Epithelial cell of proximal tubule (primary cell): ENCODE results near the gene CCDC136. TPM values are rescaled to one million over a fixed set of nuclear protein-coding genes. Genes with fewer than 3 reads are reported as not detected.

Experiments
- DNase-seq: peaks from one replicate; pipeline ENCODE4 v3.0.0-alpha.2; 2011; ENCODE audit warnings: low read depth
- H3K4me3 ChIP-seq: 2 replicates; pipeline ENCODE4 v1.5.1; 2011; ENCODE audit warnings: low read depth, mild to moderate bottlenecking, low read length
- total RNA-seq: library from RNA; depleted of rRNA; stranded (reverse); fragments of >200 nt; gene quantifications from 2 replicates; pipeline ENCODE4 v1.2.3, GENCODE V29; 2015
- TF ChIP-seq, protein P1 (sequence below): conservative IDR thresholded peaks from 2 replicates; pipeline ENCODE4 v1.5.1; 2012; ENCODE audit warnings: low read depth, mild to moderate bottlenecking, low read length

CCDC136 gene
- total RNA-seq, 1 donor from 2014 or later = 2.0 TPM

DNA sequence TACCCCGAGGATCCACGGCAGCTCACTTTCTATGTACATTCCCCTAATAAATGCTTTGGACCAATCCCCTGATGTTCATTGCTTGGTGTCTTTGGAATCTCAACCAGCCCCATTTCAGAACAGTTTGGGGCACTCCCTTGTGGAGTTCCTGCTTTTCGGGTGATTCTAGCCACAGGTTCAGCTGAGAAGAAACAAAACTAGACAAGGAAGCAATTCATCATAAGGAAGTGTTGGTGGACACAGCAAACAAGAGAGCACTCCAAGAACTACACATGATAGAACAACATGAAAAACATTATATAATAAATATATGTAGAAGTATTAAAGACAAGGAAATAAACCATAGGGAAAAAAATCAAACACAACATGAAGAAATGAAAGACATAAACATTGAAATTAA lies 6.0 kb upstream of the CCDC136 start:
- no peak for DNase-seq
- no peak overlapping the region for H3K4me3 ChIP-seq
- TF ChIP-seq, protein P1, sequence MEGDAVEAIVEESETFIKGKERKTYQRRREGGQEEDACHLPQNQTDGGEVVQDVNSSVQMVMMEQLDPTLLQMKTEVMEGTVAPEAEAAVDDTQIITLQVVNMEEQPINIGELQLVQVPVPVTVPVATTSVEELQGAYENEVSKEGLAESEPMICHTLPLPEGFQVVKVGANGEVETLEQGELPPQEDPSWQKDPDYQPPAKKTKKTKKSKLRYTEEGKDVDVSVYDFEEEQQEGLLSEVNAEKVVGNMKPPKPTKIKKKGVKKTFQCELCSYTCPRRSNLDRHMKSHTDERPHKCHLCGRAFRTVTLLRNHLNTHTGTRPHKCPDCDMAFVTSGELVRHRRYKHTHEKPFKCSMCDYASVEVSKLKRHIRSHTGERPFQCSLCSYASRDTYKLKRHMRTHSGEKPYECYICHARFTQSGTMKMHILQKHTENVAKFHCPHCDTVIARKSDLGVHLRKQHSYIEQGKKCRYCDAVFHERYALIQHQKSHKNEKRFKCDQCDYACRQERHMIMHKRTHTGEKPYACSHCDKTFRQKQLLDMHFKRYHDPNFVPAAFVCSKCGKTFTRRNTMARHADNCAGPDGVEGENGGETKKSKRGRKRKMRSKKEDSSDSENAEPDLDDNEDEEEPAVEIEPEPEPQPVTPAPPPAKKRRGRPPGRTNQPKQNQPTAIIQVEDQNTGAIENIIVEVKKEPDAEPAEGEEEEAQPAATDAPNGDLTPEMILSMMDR = no peak

DNA sequence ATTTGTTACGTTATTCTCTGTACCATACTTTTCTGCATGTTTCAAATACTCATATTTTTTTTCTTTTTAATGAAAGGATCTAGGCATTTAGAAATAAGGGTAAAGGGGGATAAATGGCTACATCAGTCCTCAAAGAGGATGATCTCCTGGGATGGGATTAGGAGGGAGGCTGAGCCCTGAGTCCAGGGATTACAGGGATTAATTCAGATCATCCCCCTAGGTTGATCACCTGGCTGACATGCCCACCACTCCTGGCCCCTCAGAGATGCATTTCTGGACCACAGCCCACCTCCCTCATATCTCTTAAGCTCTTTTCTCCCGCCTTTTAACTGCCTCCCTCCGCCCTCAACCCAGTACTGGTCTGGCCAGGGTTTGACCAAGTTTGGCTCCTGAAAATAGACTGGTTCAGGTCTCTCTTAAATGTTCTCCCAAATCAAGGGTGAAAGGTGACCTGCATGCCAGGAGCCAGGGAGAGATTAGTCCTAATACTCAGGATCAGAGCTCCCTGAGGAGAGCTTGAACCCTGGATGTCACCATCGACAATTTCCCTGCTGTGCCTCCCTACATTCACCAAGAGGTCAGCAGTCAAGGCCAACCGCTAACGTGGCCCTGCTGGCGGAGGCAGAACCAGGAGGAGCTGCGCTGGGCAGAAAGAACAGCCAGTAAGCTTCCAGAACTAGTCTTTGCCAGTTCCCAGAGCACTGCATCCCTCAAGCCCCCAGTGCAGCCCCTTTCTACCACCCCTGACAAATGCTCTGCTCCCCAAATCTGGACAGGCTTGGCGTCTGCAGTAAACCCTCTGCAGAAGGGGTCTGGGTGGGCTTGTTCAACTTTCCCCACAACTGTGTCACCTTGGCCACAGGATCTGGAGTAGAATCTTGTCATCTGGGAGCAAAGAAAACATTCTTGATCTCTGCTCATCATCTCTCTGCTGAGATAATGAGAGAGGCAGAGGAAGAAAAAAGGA lies 3.0 kb upstream of the CCDC136 start:
- no peak overlapping the region for H3K4me3 ChIP-seq
- no peak for DNase-seq
- TF ChIP-seq, protein P1 = no peak

DNA sequence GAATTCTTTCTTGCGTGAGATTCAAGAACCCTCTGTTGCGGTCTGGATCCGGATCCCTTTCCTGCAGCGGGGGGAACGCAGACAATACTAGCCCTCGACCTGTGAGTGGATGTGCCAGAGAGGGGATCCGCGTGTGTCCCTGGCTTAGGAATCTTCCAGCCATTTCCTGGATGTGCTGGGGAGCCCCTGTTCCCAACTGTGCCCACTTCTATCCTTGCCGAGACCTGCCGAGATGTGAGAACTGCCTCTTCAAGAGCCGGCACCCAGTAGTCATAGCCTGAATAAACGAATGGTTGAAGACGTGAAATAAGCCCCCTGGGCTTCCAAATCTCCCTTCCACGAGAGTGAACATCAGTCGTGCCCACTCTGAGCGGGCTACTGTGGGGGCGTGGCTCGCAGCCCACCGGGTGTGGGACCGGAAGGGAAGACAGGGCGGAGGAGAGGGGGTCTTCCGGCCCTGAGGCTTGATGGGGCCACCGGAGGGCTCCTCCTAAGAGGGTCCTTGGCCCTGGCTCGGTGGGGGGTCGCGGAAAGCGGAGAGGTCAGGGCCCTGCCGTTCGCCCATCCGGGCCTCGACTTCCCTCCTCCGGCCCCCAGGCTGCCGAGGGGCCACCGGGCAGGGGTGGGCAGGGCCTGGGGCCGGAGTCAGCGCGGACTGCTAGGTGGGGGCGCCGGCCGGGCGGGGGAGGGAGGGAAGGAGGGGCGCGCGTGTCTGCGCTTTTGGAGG lies 1.3 kb upstream of the CCDC136 start:
- no peak for DNase-seq

DNA sequence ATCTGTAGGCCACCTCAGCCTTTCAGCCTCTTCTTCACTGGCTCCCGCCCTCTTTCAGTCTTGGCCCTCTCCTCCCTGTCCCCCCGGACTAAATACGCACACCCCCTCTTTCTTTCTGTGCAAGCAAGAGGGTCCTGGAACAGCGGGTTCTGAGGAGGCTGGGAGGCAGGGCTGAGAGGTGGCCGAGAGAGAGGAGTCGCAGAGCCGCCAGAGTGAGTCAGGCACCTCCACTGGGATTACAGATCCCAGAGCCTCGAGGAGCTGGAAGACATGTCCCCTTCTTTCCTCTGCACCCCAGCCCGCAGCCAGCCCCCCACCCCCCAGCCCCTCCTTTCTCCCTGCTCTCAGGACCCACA lies 182 bp downstream of the CCDC136 start:
- TF ChIP-seq, protein P1 = no peak
- peak overlapping the region; percentile 68 for H3K4me3 ChIP-seq
- DNase-seq = no peak

More for the DNA sequence above, 1.3 kb upstream of the CCDC136 start:
- peak overlapping the region; percentile 68 for H3K4me3 ChIP-seq
- TF ChIP-seq, protein P1 = no peak

DNA sequence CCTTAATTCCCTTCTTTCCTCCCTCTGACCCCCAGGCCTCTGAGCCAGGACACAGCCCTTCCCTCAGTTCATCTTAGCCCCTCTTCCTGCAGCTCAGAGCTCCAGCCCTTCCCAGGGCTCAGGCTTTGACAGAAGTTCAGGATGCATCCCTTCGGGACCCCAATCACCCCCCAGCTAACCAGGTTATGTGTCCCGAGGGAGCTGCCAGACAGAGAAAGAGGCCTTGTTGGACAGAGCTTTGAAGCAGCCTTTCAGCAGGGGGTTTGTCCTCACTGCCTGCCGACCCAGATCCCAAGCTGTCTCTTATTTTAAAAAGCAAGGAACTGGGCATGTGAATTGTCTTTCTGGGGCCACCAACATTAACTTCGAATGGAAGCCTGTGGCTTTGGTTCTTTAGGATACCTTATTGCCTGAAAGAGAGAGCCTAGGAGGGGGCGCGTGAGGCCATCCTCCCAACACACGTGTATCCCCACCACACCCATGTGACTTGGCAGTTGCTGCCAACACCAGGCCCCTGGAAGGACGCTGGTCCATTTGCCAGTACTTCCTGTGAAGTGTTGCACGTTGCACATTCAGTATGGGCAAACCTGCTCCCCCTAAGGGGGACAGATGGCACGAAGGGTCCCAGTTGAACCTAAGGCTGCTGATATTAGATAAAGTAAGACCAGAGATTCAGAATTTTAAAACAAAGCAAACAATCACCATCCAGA lies 858 bp downstream of the CCDC136 start:
- DNase-seq = no peak
- TF ChIP-seq, protein P1 = no peak
- no peak overlapping the region for H3K4me3 ChIP-seq

DNA sequence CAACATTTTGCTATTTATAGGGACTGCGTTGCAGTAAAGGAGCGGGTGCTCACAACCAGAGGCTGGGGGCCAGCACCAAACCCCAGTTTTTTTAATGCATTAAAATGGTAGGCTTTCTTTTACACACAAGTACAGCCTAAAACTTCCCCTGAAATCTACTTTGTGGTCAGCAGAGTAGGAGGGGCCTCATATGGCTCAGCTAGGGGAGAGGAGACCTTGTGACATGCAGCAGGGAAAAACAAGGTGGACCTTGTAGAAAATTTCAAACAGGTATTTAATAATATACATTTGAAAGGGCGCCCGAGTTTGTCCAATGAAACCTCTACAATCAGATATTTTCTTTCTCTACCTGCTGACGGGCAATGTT lies 1.4 kb downstream of the CCDC136 start:
- DNase-seq = no peak
- TF ChIP-seq, protein P1 = no peak
- H3K4me3 ChIP-seq = no peak overlapping the region
